BJ (cell line): ENCODE data around the gene FLII. TPM values are rescaled to one million over a fixed set of nuclear protein-coding genes. Genes with fewer than 3 reads are reported as not detected.

Experiments used
- CTCF ChIA-PET: fragments of 350-600 bp; formaldehyde crosslinking; extraction: SDS; loops from one replicate; lab custom pipeline; 2021; ENCODE audit warnings: antibody characterized with exemption, inconsistent platforms; lab: Yijun Ruan, JAX
- POLR2A ChIA-PET: fragments of 300-600 bp; sonication (Branson Sonifier 250); formaldehyde crosslinking; extraction: SDS; loops from one replicate; lab custom pipeline; 2021; ENCODE audit warnings: antibody characterized with exemption; lab: Charles Lee
- DNase-seq: peaks from one replicate; pipeline ENCODE4 v3.0.0-alpha.2; 2011; ENCODE audit warnings: low read depth
- H3K27me3 ChIP-seq: 2 replicates; pipeline ENCODE4 v1.6.0; 2011; ENCODE audit warnings: low read length; ENCODE audit not compliant: control insufficient read depth, insufficient read depth
- H3K36me3 ChIP-seq: 2 replicates; pipeline ENCODE4 v1.5.1; 2011; ENCODE audit warnings: low read length; ENCODE audit not compliant: control insufficient read depth, insufficient read depth
- H3K4me3 ChIP-seq: 2 replicates; pipeline ENCODE4 v1.5.1; 2011; ENCODE audit warnings: low read depth, mild to moderate bottlenecking, control low read depth, low read length
- polyA plus RNA-seq: library from polyadenylated mRNA; depleted of rRNA; stranded (reverse); fragments of >200 nt; gene quantifications from 2 replicates; pipeline ENCODE4 v1.2.3, GENCODE V29; 2011
- TF ChIP-seq, protein P1 (sequence below): IDR thresholded peaks from 2 replicates; pipeline ENCODE4 v1.5.1; 2011; ENCODE audit warnings: low read depth, mild to moderate bottlenecking, control low read depth, inconsistent platforms, low read length, moderate library complexity; ENCODE audit not compliant: insufficient read depth

FLII gene
- polyA plus RNA-seq, 1 experiment = 425 TPM

GRCh38 chr17:18208092-18208491 is 50.4 kb downstream of the FLII start:
- TF ChIP-seq, protein P1, sequence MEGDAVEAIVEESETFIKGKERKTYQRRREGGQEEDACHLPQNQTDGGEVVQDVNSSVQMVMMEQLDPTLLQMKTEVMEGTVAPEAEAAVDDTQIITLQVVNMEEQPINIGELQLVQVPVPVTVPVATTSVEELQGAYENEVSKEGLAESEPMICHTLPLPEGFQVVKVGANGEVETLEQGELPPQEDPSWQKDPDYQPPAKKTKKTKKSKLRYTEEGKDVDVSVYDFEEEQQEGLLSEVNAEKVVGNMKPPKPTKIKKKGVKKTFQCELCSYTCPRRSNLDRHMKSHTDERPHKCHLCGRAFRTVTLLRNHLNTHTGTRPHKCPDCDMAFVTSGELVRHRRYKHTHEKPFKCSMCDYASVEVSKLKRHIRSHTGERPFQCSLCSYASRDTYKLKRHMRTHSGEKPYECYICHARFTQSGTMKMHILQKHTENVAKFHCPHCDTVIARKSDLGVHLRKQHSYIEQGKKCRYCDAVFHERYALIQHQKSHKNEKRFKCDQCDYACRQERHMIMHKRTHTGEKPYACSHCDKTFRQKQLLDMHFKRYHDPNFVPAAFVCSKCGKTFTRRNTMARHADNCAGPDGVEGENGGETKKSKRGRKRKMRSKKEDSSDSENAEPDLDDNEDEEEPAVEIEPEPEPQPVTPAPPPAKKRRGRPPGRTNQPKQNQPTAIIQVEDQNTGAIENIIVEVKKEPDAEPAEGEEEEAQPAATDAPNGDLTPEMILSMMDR = no peak
- ChIA-PET CTCF (interaction anchor here (1.0 to 6.5 kb wide), 3 partner anchors 9 to 17 kb away, joined by 4 to 34 read pairs (median 6); no protein-coding TSS in a partner anchor), POLR2A (no interaction called here)
- Histone ChIP-seq H3K36me3 (peaks cover 35% of the 10 kb centered on the region), H3K4me3 (no peak overlapping the region), H3K27me3 (no peaks in the 10 kb centered on the region)
- DNase-seq = no peak

DNA sequence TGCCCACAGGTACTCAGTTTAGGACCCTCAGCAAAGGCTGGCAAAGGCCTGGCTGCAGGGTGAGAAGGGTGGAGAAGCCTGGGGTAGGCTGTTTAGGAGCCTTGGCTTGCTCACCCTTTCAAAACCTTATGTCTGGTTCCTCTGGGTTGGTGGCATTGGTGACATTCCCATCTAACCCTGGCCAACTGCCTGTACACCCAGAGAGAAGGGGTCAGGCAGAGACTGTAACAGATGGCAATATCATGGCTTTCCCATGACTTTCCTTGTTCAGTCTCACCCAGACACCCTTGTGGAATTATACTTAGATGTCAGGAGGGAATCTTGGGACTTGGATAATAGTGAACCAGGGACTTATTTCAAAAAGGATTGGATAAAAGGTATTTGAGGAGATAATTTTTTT is 51.6 kb downstream of the FLII start:
- ChIA-PET CTCF (interaction anchor here (0.5 to 6.5 kb wide), 3 partner anchors 10 to 145 kb away, joined by 3 to 34 read pairs (median 4); no protein-coding TSS in a partner anchor), POLR2A (no interaction called here)
- peaks cover 35% of the 10 kb centered on the region for H3K36me3 ChIP-seq

DNA sequence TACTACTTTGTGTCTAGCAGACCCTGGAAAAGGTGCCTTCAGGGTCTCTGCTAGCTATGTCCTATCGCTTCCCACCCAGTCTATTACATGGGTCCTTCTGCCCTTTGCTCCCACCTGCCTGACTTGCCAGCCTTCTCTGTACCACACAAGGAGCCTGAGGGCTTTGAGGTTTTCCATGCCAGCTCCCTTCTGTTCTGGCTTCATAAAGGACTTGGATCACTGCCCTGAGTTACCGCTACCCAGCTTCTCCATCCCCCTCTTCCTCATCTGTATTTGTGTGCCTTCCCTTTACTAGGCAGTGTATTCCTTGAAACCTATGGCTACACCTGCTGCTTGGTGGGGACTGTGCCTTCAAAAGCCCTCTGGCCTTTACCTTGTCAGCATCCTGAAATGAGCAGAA is 52.7 kb downstream of the FLII start:
- Histone ChIP-seq H3K36me3 (peaks cover 34% of the 10 kb centered on the region), H3K27me3 (no peaks in the 10 kb centered on the region), H3K4me3 (no peak overlapping the region)
- TF ChIP-seq, protein P1 = no peak
- DNase-seq = no peak
- CTCF ChIA-PET = interaction anchor here (0.7 to 6.5 kb wide), 3 partner anchors 11 to 13 kb away, joined by 3 to 34 read pairs (median 3); no protein-coding TSS in a partner anchor
- POLR2A ChIA-PET = interaction anchor here (0.6 kb wide), 1 partner anchor 15 kb away, joined by 3 read pairs; no protein-coding TSS in a partner anchor

More for the DNA sequence above, 51.6 kb downstream of the FLII start:
- Histone ChIP-seq H3K27me3 (no peaks in the 10 kb centered on the region), H3K4me3 (no peak overlapping the region)
- DNase-seq = no peak
- TF ChIP-seq, protein P1 = no peak

GRCh38 chr17:18203308-18203707 is 55.2 kb downstream of the FLII start:
- Histone ChIP-seq H3K4me3 (no peak overlapping the region), H3K27me3 (no peaks in the 10 kb centered on the region), H3K36me3 (peaks cover 31% of the 10 kb centered on the region)
- CTCF ChIA-PET = interaction anchor here (0.7 to 2.2 kb wide), 4 partner anchors 11 to 61 kb away, joined by 3 to 7 read pairs (median 3); no protein-coding TSS in a partner anchor
- DNase-seq = no peak
- TF ChIP-seq, protein P1 = no peak
- POLR2A ChIA-PET = no interaction called here

DNA sequence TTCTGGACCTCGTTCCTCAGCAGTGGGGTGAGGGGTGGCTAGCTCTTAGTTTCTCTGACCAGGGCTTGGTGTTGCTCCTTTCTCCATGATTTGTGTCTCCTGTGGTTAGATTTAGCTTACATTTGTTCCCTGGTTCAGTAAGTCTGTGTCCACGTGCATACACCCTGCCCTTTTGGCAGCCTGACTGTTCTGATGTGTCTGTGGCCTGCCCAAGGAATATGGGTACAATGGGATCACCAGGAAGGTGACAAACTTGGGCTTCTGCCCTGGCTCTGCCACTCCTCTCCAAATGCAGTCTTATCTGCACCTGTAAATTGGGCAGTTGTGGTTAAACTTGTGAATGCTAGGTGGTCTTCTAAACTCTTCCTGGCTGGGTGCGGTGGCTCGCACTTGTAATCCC is 57.4 kb downstream of the FLII start:
- TF ChIP-seq, protein P1 = no peak
- no peak overlapping the region for H3K4me3 ChIP-seq
- CTCF ChIA-PET = interaction anchor here (1.0 to 1.5 kb wide), 2 partner anchors 15 to 17 kb away, joined by 3 read pairs; no protein-coding TSS in a partner anchor
- peaks cover 31% of the 10 kb centered on the region for H3K36me3 ChIP-seq
- DNase-seq = no peak
- no peaks in the 10 kb centered on the region for H3K27me3 ChIP-seq
- POLR2A ChIA-PET = no interaction called here
